Uterus (tissue), 2 donors: ENCODE measurements around the gene ISM2.

Experiments used
- POLR2A ChIP-seq, 2 donors: fragments of 450-650 bp; IDR thresholded peaks; one replicate each; pipeline ENCODE4 v1.6.1; 2016; ENCODE audit warnings: antibody characterized with exemption in 2 of 2, mild to moderate bottlenecking in 1 of 2, moderate library complexity in 1 of 2
- TF ChIP-seq, protein P1 (sequence below), 4 experiments: fragments of 200-600 bp in 2 of 4; fragments of 450-650 bp in 2 of 4; sonication (generic) in 2 of 4; IDR thresholded peaks; one replicate each; pipeline ENCODE4 v1.5.1; 2016 to 2019; ENCODE audit warnings: antibody characterized with exemption in 4 of 4, mild to moderate bottlenecking in 2 of 4, moderate library complexity in 1 of 4

DNA sequence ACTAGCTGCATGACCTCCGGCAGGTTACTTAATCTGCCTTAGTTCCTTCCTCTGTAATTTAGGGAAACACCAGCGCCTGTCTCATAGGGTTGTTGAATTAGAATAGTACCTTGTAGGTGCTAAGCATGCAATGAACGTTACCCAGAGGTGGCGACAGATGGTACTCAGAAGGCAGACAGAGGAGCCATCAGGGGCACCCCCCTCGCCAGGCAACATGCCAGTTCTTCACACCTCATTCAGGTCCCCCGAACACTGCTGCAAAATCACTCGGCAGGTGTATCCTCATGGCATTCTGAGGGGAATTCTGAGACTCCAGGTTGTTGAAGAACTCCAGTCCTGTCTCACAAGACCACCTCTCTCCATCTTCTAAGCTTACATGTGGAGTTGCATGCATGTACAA, 10.1 kb downstream of the ISM2 start:
- TF ChIP-seq, protein P1, sequence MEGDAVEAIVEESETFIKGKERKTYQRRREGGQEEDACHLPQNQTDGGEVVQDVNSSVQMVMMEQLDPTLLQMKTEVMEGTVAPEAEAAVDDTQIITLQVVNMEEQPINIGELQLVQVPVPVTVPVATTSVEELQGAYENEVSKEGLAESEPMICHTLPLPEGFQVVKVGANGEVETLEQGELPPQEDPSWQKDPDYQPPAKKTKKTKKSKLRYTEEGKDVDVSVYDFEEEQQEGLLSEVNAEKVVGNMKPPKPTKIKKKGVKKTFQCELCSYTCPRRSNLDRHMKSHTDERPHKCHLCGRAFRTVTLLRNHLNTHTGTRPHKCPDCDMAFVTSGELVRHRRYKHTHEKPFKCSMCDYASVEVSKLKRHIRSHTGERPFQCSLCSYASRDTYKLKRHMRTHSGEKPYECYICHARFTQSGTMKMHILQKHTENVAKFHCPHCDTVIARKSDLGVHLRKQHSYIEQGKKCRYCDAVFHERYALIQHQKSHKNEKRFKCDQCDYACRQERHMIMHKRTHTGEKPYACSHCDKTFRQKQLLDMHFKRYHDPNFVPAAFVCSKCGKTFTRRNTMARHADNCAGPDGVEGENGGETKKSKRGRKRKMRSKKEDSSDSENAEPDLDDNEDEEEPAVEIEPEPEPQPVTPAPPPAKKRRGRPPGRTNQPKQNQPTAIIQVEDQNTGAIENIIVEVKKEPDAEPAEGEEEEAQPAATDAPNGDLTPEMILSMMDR (IDR thresholded peaks at IDR 0.05), result no peak
- TF ChIP-seq POLR2A (IDR thresholded peaks at IDR 0.05), result no peak
